ENCODE data around the gene E2F3.

E2F3 gene

GRCh38 chr6:20441921-20442320 is 40.2 kb downstream of the E2F3 start:
- no peak for DNase-seq (ENCODE audit: low spot score)
- TF ChIP-seq, protein P1, sequence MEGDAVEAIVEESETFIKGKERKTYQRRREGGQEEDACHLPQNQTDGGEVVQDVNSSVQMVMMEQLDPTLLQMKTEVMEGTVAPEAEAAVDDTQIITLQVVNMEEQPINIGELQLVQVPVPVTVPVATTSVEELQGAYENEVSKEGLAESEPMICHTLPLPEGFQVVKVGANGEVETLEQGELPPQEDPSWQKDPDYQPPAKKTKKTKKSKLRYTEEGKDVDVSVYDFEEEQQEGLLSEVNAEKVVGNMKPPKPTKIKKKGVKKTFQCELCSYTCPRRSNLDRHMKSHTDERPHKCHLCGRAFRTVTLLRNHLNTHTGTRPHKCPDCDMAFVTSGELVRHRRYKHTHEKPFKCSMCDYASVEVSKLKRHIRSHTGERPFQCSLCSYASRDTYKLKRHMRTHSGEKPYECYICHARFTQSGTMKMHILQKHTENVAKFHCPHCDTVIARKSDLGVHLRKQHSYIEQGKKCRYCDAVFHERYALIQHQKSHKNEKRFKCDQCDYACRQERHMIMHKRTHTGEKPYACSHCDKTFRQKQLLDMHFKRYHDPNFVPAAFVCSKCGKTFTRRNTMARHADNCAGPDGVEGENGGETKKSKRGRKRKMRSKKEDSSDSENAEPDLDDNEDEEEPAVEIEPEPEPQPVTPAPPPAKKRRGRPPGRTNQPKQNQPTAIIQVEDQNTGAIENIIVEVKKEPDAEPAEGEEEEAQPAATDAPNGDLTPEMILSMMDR (IDR thresholded peaks at IDR 0.05; ENCODE audit: extremely low read depth, insufficient read depth, missing control alignments) = no peak
- in situ Hi-C loops (cut with MboI; ENCODE audit: low pct_unique_long_range_greater_than_20kb, low sequenced_read_pairs, unreplicated experiment) = no loop called here

- DNase-seq (ENCODE audit: low spot score) = no peak
- TF ChIP-seq, protein P1 (IDR thresholded peaks at IDR 0.05; ENCODE audit: extremely low read depth, insufficient read depth, missing control alignments) = no peak
- in situ Hi-C loops (cut with MboI; ENCODE audit: low pct_unique_long_range_greater_than_20kb, low sequenced_read_pairs, unreplicated experiment) = no loop called here
Observed at GRCh38 chr6:20444786-20445271, 43.1 kb downstream of the E2F3 start.

GRCh38 chr6:20447157-20447556 is 45.5 kb downstream of the E2F3 start:
- TF ChIP-seq, protein P1 (IDR thresholded peaks at IDR 0.05; ENCODE audit: extremely low read depth, insufficient read depth, missing control alignments) = no peak

GRCh38 chr6:20447581-20448132 is 46.0 kb downstream of the E2F3 start:
- no peak for DNase-seq (ENCODE audit: low spot score)
- in situ Hi-C loops (cut with MboI; ENCODE audit: low pct_unique_long_range_greater_than_20kb, low sequenced_read_pairs, unreplicated experiment) = no loop called here
- TF ChIP-seq, protein P1 (IDR thresholded peaks at IDR 0.05; ENCODE audit: extremely low read depth, insufficient read depth, missing control alignments) = no peak

More at GRCh38 chr6:20447157-20447556, 45.5 kb downstream of the E2F3 start:
- DNase-seq (ENCODE audit: low spot score) = no peak
- in situ Hi-C loops (cut with MboI; ENCODE audit: low pct_unique_long_range_greater_than_20kb, low sequenced_read_pairs, unreplicated experiment) = no loop called here

GRCh38 chr6:20448828-20449227 is 47.1 kb downstream of the E2F3 start:
- TF ChIP-seq, protein P1 (IDR thresholded peaks at IDR 0.05; ENCODE audit: extremely low read depth, insufficient read depth, missing control alignments) = no peak
- DNase-seq (ENCODE audit: low spot score) = no peak
- in situ Hi-C loops (cut with MboI; ENCODE audit: low pct_unique_long_range_greater_than_20kb, low sequenced_read_pairs, unreplicated experiment) = no loop called here

DNA sequence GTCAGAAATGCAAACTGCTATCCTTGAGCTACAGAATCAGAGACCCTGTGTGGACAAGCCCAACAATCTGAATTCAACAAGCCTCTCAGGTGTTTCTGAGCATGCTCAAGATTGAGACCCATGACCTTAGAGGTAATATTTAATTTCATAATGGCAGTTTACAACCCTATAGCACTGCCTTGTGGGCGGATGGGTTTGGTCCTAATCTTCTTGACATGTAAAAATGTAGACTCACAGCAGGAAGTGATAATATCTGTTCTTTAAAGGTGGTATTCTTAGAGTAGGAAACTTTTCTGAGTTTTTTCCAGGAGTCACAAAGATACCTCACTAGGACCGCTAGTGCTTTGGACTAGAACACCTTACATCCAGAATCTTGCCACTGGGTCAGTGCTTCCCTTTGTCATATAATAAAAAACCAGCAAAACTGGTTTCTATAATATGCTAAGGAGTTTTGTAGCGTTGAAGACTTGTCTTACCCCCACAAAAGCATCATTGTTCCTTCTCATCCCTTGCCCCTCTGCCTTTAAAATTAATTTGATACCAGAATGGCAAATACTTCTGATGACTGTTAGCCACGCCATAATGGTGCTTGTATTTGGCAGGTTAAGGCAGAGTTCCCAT is 52.6 kb downstream of the E2F3 start:
- TF ChIP-seq, protein P1 (IDR thresholded peaks at IDR 0.05; ENCODE audit: extremely low read depth, insufficient read depth, missing control alignments) = no peak
- DNase-seq (ENCODE audit: low spot score) = no peak
- in situ Hi-C loops (cut with MboI; ENCODE audit: low pct_unique_long_range_greater_than_20kb, low sequenced_read_pairs, unreplicated experiment) = no loop called here

All from GM13977 (cell line).